HuH-7.5 (cell line): ENCODE data around the gene ZNF888.
"Not testable (repeated sequence)": the region's sequence is repeated elsewhere in the genome, so short reads cannot be mapped to it uniquely, and the experiment has no call there.

Experiments
- DNase-seq: peaks from one replicate; pipeline ENCODE4 v3.0.0; 2011; ENCODE audit warnings: low spot score

Gene ZNF888

GRCh38 chr19:52872996-52873395 is 50.2 kb downstream of the ZNF888 start:
- DNase-seq, result not testable (repeated sequence)

GRCh38 chr19:52871466-52871865 is 51.8 kb downstream of the ZNF888 start:
- no peak for DNase-seq

GRCh38 chr19:52868031-52868430 is 55.2 kb downstream of the ZNF888 start:
- not testable (repeated sequence) for DNase-seq

- DNase-seq, result peak; percentile 31
Observed at GRCh38 chr19:52857378-52858191, 65.6 kb downstream of the ZNF888 start, which contains the start of gene ZNF468. Gene ZNF468, minus strand, starts transcription at chr19:52857619. Its CDS starts 3,347 bp downstream, at chr19:52854272.

GRCh38 chr19:52856540-52857377 is 66.5 kb downstream of the ZNF888 start:
- not testable (repeated sequence) for DNase-seq
